Type B pancreatic cell (in vitro differentiated cells): ENCODE data around the gene C17orf100. TPM values are rescaled to one million over a fixed set of nuclear protein-coding genes. Genes with fewer than 3 reads are reported as not detected.
A peak's percentile ranks its signal among the peaks of the same experiment; 100 is the strongest.
"Not testable (repeated sequence)": the region's sequence is repeated elsewhere in the genome, so short reads cannot be mapped to it uniquely, and the experiment has no call there.

Experiments
- DNase-seq: peaks from one replicate; pipeline ENCODE4 v3.0.0; 2021; ENCODE audit warnings: mixed read lengths; ENCODE audit not compliant: unreplicated experiment; ENCODE audit errors: extremely low spot score
- H3K27ac Mint-ChIP-seq: 2 replicates; pipeline ENCODE4 v1.8.0; 2021; ENCODE audit warnings: mild to moderate bottlenecking, mixed read lengths
- H3K27me3 Mint-ChIP-seq: 2 replicates; pipeline ENCODE4 v1.8.0; 2021; ENCODE audit warnings: mixed read lengths
- H3K36me3 Mint-ChIP-seq: 2 replicates; pipeline ENCODE4 v1.8.0; 2021; ENCODE audit warnings: mixed read lengths
- H3K4me1 Mint-ChIP-seq: one replicate; pipeline ENCODE4 v1.8.0; 2021; ENCODE audit warnings: mixed read lengths; ENCODE audit not compliant: unreplicated experiment
- H3K4me3 Mint-ChIP-seq: 2 replicates; pipeline ENCODE4 v1.8.0; 2021; ENCODE audit warnings: mild to moderate bottlenecking, mixed read lengths
- H3K9me3 Mint-ChIP-seq: 2 replicates; pipeline ENCODE4 v1.8.0; 2021; ENCODE audit warnings: mixed read lengths
- total RNA-seq: library from RNA; stranded (reverse); gene quantifications from 2 replicates; pipeline ENCODE4 v1.2.1, GENCODE V29; 2021; ENCODE audit warnings: low replicate concordance
- TF ChIP-seq, protein P1 (sequence below): fragments of 200-600 bp; sonication (generic); conservative IDR thresholded peaks from 2 replicates; pipeline ENCODE4 v1.5.0; 2021; ENCODE audit warnings: antibody characterized with exemption, mild to moderate bottlenecking

C17orf100 gene
- total RNA-seq, 1 donor from 2014 or later, result 4.3 TPM

DNA sequence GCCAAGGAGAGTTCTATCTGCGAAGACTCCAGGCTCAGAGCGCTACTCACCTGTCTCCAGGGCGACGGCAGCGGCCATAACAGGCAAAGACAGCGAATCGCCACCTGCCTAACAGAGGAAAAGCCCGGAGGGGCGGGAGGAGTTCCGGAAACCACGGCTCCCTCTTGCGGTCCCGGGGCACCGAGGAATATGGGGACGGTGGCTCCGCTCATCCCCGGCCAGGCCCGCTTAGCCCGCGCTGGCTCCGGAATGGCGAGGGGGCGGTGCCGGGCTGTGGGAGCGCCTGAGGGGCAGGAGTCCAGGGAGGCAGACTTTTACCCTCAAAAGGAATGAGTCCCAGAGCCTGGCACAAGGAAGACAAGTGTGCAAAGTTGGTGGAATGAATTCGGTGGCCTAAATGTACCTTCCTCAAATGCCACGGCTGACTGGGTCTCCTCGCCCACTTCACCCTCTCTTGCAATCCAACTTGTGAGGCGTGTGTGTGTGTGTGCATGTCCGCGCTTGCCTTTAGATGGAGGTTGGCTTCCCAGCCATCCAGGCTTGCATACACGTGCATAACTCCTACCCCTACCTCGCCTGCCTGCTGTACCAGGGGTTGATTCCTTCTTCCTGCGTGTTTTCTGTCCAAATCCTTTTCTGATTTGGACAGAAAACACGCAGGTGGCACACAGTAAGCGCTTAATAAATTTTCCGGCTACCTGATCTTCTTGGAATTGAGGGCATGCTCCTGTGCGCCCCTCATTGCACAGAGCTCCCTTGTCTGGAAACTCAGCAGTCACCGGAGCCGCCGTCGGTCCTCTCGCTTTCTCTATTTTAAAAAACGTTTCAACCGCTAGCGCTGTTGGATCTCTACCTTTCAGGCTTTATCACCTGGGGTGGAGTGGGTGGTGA is 3.5 kb downstream of the C17orf100 start:
- H3K36me3 Mint-ChIP-seq, result peaks cover 3% of the 10 kb centered on the region
- H3K4me1 Mint-ChIP-seq, result peaks cover 15% of the 10 kb centered on the region
- H3K27ac Mint-ChIP-seq, result peak overlapping the region; percentile 31
- peak overlapping the region; percentile 87 for H3K4me3 Mint-ChIP-seq
- no peaks in the 10 kb centered on the region for H3K9me3 Mint-ChIP-seq
- peaks cover 57% of the 10 kb centered on the region for H3K27me3 Mint-ChIP-seq
- DNase-seq, result no peak
- TF ChIP-seq, protein P1, sequence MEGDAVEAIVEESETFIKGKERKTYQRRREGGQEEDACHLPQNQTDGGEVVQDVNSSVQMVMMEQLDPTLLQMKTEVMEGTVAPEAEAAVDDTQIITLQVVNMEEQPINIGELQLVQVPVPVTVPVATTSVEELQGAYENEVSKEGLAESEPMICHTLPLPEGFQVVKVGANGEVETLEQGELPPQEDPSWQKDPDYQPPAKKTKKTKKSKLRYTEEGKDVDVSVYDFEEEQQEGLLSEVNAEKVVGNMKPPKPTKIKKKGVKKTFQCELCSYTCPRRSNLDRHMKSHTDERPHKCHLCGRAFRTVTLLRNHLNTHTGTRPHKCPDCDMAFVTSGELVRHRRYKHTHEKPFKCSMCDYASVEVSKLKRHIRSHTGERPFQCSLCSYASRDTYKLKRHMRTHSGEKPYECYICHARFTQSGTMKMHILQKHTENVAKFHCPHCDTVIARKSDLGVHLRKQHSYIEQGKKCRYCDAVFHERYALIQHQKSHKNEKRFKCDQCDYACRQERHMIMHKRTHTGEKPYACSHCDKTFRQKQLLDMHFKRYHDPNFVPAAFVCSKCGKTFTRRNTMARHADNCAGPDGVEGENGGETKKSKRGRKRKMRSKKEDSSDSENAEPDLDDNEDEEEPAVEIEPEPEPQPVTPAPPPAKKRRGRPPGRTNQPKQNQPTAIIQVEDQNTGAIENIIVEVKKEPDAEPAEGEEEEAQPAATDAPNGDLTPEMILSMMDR, result no peak

DNA sequence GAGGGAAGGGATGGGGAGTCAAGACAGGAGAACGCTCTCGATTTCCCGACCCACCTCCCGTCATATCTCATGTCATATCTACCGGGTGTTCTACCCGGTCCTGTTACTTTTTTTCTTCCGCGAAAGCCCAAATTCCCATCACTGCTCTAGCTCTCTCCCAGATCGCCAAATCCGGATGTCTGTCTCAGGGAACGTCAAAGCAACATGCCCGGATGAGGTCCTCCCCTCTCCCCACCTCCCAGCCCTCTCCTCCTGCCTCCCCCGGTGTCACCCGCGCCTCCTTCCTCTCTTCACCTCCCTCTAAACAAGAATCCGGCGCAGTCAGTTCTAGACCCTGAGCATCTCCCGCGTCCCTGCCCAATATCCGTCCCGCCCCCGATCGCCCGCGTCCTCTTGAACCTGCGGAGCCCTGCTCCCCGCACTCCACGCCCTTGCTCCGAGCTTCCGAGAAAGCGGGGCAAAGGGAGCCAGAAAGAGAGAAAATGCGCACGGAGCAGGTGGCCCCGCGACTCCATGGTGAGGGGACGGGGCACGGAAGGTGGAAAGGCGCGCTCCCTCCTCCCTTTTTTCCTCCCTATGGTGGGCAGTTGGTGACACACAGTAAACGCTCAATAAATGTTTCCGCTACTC is 4.3 kb downstream of the C17orf100 start:
- H3K27ac Mint-ChIP-seq, DNase-seq, H3K9me3 Mint-ChIP-seq, H3K36me3 Mint-ChIP-seq: not testable (repeated sequence)
- Mint-ChIP-seq H3K4me3 (peak overlapping the region; percentile 87), H3K27me3 (peaks cover 65% of the 10 kb centered on the region), H3K4me1 (peaks cover 15% of the 10 kb centered on the region)

- DNase-seq, H3K9me3 Mint-ChIP-seq, H3K36me3 Mint-ChIP-seq: not testable (repeated sequence)
- H3K4me1 Mint-ChIP-seq, result peaks cover 15% of the 10 kb centered on the region
- peak overlapping the region; percentile 75 for H3K4me3 Mint-ChIP-seq
- peak overlapping the region; percentile 63 for H3K27ac Mint-ChIP-seq
- peaks cover 74% of the 10 kb centered on the region for H3K27me3 Mint-ChIP-seq
Observed at GRCh38 chr17:6656797-6657632, 5.5 kb downstream of the C17orf100 start.

- TF ChIP-seq, protein P1, result no peak
- Mint-ChIP-seq H3K27me3 (peaks cover 79% of the 10 kb centered on the region), H3K36me3 (peaks cover 3% of the 10 kb centered on the region), H3K4me1 (peaks cover 15% of the 10 kb centered on the region), H3K9me3 (no peaks in the 10 kb centered on the region), H3K4me3 (peak overlapping the region; percentile 75), H3K27ac (peak overlapping the region; percentile 63)
- no peak for DNase-seq
Observed at GRCh38 chr17:6657633-6658287, 6.2 kb downstream of the C17orf100 start.

- not testable (repeated sequence) for H3K27ac Mint-ChIP-seq, DNase-seq, H3K36me3 Mint-ChIP-seq, H3K9me3 Mint-ChIP-seq
- peaks cover 13% of the 10 kb centered on the region for H3K4me1 Mint-ChIP-seq
- H3K27me3 Mint-ChIP-seq, result peaks cover 74% of the 10 kb centered on the region
- peak overlapping the region; percentile 75 for H3K4me3 Mint-ChIP-seq
Observed at GRCh38 chr17:6658411-6658810, 6.8 kb downstream of the C17orf100 start.

DNA sequence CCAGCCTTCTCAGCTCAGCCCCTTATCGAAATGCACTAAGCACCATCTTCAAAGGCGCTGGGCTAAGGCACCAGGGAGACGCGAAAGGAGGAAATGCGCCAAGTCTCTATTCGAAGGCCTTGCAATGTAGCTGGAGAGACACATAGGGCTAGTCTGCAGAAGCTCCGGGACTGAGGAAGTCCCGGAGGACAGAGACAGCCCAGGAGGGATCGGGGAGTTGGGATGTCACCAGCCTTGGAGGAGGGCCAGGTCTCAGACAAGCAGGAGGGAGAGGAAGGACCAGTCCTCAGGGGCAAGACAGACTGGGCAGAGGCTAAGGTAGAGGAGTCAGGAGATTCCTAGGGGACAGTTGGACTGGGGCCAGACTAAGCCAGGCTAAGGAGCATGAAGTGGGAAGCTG is 8.5 kb downstream of the C17orf100 start:
- Mint-ChIP-seq H3K9me3 (no peaks in the 10 kb centered on the region), H3K4me3 (no peak overlapping the region), H3K27me3 (peaks cover 57% of the 10 kb centered on the region), H3K36me3 (no peaks in the 10 kb centered on the region), H3K4me1 (peaks cover 5% of the 10 kb centered on the region), H3K27ac (no peak overlapping the region)
- DNase-seq, result no peak
- TF ChIP-seq, protein P1, result no peak
